DMS 273 treated with DMSO at 0.1 percent for 48 hours (cell line): ENCODE results near the gene ATRAID.
"Not testable (repeated sequence)": the region's sequence is repeated elsewhere in the genome, so short reads cannot be mapped to it uniquely, and the experiment has no call there.

Experiments
- DNase-seq: peaks from one replicate; lab custom pipeline; 2025; lab: John Stamatoyannopoulos, UW

Gene ATRAID

GRCh38 chr2:27194538-27195354 is 17.1 kb upstream of the ATRAID start:
- no peak for DNase-seq

DNA sequence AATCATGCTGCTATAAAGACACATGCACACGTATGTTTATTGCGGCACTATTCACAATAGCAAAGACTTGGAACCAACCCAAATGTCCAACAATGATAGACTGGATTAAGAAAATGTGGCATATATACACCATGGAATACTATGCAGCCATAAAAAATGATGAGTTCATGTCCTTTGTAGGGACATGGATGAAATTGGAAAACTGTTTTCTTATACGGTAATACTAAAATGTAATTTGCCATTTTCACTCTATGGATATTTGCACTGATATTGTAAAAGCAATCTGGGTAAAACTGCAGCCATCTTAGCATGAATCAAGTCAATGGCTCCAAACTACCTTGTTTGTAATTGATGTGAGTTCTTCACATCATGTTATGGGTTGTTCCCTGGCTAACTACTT is 16.0 kb upstream of the ATRAID start:
- not testable (repeated sequence) for DNase-seq

DNA sequence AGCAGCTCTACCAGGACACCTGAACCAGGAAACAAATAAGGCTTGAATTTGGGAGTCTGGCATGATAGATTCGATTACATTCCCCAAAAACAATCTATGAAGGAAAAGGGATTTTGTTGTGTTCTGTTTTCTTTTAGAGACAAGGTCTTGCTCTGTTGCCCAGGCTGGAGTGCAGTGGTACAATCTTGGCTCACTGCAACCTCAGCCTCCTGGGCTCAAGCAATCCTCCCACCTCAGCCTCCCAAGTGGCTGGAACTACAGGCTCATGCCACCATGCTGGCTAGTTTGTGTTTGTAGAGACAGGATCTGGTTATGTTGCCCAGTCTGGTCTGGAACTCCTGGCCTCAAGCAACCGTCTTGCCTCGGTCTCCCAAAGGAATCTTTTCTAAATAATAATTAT is 13.8 kb upstream of the ATRAID start:
- DNase-seq, result not testable (repeated sequence)

- DNase-seq, result no peak
Observed at GRCh38 chr2:27198627-27199026, 13.2 kb upstream of the ATRAID start.

- DNase-seq, result no peak
Observed at GRCh38 chr2:27199241-27199640, 12.6 kb upstream of the ATRAID start.

DNA sequence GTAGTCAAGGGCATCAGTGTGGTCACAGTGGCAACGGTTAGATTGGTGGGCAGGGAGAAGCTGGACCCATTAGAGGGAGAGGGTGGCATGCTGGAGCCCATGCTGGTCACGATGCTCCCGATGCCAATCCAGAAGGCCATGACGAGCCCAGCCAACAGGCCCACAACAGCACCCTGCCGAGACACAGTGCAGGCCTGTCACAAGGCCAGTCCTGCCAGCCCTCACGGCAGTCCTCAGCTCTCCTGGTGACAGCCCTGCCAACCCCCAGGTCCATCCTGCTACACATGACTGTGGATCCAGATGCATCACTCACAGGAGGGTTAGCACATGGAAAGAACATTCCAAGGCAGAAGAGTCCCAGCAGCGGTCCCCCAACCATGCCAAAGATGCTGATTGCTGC is 10.2 kb upstream of the ATRAID start:
- no peak for DNase-seq

DNA sequence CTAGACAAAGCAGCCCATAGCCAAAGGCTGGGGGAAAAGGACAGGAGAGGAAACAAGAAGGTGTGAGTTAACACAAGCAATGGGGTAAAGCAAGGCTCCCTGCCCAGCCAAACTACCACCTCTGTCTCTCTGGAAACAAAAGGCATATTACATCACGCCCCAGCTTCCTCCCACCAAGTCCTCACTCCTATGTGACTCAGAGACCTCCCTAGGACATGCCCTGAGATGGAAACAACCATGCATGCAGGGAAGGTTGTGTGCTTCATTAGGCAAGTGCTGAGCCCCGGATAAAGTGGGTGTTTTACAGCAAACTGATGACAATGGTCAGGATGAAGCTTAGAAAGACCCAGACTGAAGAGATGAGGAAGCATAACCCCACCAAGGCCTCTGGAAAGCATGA is 9.0 kb upstream of the ATRAID start:
- DNase-seq, result no peak

DNA sequence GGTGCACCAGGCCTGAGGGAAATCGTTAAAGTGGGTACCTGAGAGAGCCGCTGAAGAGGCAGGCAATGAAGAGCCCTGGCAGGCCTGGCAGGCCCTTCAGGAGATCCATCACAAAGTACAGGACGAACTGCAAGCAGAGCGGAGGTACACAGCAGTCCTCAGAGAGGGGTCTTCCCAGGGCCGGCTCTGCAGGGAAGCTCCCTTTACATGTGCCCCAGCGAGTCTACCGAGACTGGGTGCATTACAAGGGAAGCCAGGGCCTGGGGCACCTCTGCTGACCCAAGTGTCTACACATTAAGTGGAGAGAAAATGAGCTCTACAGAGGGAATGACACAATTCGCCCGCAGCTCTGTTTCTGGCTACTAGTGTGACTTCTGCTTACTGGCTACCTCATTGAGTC is 8.1 kb upstream of the ATRAID start:
- DNase-seq, result no peak

- no peak for DNase-seq
Observed at GRCh38 chr2:27204566-27204965, 7.3 kb upstream of the ATRAID start.

GRCh38 chr2:27205206-27205605 is 6.6 kb upstream of the ATRAID start:
- DNase-seq, result no peak

- DNase-seq, result no peak
Observed at GRCh38 chr2:27206346-27206745, 5.5 kb upstream of the ATRAID start.

- no peak for DNase-seq
Observed at GRCh38 chr2:27208486-27209050, 3.3 kb upstream of the ATRAID start.

DNA sequence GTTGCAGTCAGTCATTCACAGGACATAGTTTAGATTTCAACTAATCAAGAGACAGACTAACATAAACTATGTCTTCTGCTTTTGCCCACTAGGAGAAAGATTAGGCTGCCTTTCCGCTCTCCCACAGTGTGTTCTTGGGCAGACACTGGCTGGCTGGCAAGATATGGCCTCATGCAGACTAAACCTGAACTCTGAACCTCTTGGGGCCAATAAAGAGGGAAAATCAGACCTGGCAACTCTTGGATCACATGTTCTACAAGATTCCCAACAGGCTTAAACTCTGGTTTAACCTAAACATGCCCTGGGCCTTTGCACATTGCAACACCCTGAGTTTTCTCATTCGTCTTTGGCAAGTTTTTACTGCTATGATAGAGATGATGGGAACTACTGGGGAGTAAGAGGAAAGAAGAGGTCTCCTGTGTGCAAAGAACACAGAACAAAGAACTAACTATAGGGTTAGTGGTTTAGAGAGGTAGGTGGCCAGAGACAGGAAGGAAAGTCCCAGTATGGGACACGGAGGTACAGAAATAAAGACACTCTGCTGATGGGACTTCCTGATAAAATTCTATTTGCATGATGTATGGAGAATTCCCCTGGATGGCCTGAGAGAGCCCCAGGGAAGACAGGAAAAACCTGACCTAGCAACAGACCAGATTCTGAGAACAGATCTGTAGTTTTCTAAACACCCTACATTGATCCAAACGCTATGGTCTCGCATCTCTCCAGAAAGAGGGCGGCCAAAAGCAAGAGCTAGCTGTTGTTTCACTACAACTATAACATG is 2.0 kb upstream of the ATRAID start:
- DNase-seq, result no peak

GRCh38 chr2:27211241-27211942 is 449 bp upstream of the ATRAID start:
- DNase-seq, result peak; percentile 52

DNA sequence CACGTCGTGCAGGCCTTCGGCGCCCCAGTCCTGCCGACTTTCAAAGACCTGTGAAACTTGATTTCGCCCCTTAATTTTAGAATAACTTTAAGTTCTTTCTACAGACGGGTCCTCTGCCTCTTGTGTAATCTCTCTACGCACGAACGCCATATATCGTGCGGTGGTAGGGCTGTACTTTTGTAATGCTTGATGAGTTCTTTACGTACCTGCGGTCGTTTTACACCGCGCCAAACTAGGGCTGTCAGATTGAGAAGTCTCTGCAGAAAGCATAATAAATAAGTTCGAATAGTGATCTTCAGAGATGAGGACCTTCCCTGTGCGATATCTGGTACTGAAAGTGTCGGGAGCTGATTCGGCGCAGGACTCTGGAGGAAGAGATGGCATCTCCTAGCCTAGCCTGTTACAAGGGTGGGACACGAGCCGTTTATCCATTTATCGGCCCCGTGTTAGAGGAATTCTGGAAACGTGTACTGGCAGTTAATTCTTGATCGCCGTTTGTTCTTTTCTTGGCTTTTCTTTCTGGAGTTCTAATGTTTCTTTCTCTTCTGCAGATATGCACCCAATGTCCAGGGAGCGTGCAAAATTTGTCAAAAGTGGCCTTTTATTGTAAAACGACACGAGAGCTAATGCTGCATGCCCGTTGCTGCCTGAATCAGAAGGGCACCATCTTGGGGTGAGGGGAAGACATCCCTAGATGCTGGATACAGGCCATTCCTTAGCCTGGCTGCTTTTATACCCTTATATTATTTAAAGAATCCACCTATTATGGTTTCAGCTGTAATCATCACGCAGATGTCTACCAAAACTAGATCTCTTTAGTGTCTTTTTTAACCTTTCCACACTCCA is 1.0 kb downstream of the ATRAID start:
- DNase-seq, result peak; percentile 36

DNA sequence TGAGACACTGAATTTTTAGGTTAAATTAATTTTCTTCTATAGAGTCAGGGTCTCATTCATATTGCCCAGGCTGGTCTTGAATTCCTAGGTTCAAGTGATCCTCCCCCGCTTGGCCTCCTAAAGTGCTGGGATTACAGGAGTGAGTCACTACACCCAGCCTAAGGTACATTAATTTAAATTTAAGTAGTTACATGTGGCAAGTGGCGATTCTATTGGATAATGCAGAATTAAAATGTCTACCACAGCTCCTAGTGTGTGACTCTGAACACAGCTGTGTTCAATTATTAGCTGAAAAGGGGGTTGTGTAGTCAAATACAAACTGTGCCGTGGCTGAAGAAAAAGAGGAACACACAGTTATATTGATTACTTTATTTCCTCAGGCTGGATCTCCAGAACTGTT is 3.1 kb downstream of the ATRAID start:
- DNase-seq, result no peak

- no peak for DNase-seq
Observed at GRCh38 chr2:27216416-27217137, 4.7 kb downstream of the ATRAID start.

GRCh38 chr2:27217173-27218121 is 5.6 kb downstream of the ATRAID start, which contains the start of gene CAD:
Gene CAD (plus strand): TSS chr2:27217369. CDS start chr2:27217552, 183 bp downstream.
- peak; percentile 74 for DNase-seq

DNA sequence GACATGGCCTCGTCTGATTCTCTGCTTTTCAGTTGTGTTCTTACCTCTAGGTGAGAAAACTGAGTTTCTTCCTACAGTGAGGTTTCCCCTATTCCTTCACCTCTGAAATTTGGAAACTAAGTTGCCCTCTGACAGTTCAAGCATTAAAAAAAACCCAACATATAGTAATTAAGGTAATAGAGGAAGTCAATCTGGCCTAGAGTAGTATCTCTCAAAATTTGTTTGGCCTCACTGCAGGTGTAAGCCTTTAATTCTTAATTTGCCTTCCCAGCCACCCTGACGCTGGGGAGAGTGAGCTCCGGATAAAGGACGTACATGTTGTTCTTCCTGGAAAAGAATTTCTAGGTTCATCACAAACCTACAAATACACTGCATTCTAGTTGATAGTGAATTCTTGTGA is 6.8 kb downstream of the ATRAID start:
- no peak for DNase-seq

GRCh38 chr2:27219091-27219490 is 7.2 kb downstream of the ATRAID start:
- no peak for DNase-seq
